ENCODE measurements around the gene NOX3. TPM values are rescaled to one million over a fixed set of nuclear protein-coding genes. Genes with fewer than 3 reads are reported as not detected.

The NOX3 gene
- total and polyA plus RNA-seq, 9 of the 15 experiments (the other 6 are each of a cell fraction or from before 2014, with no cell fraction given), result not detected

DNA sequence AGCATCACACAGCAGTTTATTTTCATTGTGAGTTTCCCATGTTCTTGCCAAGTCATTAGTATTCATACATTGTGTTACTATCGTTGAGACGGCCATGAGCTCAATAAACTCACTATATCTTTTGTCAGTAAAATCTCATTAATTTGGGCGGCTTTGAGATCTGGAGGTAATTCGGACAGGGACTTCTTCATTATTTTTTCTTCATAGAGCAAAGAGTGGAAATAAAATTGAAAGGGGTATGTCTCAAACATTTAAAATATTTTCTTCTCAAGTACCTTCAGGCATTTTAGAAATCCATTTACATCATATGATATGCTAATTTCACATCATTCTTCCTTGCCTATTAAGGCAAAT, 14.6 kb downstream of the NOX3 start:
- H3K36me3 ChIP-seq (ENCODE audit: control insufficient read depth, insufficient read depth, low read length), result no peaks in the 10 kb centered on the region
- no peaks in the 10 kb centered on the region for H4K20me1 ChIP-seq (replicated peaks; ENCODE audit: control insufficient read depth, insufficient read depth, low read length)
- in situ Hi-C loops (cut with MboI), result no loop called here
- FAIRE-seq, result no peak
- WGBS (ENCODE audit: insufficient coverage, low coverage, missing lambda C conversion rate), result 0% methylated on average over 4 of the region's 4 CpGs
- no peaks in the 10 kb centered on the region for H3K9me1 ChIP-seq (ENCODE audit: control insufficient read depth, insufficient read depth, low read length)
- DNase-seq (ENCODE audit: extremely low read depth in 1 of 4, low spot score in 3 of 4), result no peak
- intact Hi-C loops (cut with micrococcal nuclease), result no loop called here
- ChIA-PET POLR2A (no interaction called here), CTCF (ENCODE audit: low intra/inter-chr PET ratio) (no interaction called here)
- H3K27ac ChIP-seq (ENCODE audit: extremely low read depth, low read depth, low read length), result no peak overlapping the region
- H3K9me3 ChIP-seq (replicated peaks; ENCODE audit: control insufficient read depth, insufficient read depth, low read depth, low read length), result no peaks in the 10 kb centered on the region
- no peak overlapping the region for H3K9ac ChIP-seq (ENCODE audit: insufficient read depth in 1 of 2, low read depth in 2 of 2, low read length in 2 of 2)
- no peaks in the 10 kb centered on the region for H3K4me1 ChIP-seq (replicated peaks in 1 of 2; ENCODE audit: control insufficient read depth in 2 of 2, insufficient read depth in 2 of 2, low read length in 2 of 2)
- no peak overlapping the region for H3K4me2 ChIP-seq (ENCODE audit: insufficient read depth, low read length)
- TF ChIP-seq, protein P1, sequence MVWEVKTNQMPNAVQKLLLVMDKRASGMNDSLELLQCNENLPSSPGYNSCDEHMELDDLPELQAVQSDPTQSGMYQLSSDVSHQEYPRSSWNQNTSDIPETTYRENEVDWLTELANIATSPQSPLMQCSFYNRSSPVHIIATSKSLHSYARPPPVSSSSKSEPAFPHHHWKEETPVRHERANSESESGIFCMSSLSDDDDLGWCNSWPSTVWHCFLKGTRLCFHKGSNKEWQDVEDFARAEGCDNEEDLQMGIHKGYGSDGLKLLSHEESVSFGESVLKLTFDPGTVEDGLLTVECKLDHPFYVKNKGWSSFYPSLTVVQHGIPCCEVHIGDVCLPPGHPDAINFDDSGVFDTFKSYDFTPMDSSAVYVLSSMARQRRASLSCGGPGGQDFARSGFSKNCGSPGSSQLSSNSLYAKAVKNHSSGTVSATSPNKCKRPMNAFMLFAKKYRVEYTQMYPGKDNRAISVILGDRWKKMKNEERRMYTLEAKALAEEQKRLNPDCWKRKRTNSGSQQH (CRISPR knock-in tag; IDR thresholded peaks at IDR 0.05), result no peak
- TF ChIP-seq ZNF23 (CRISPR knock-in tag; IDR thresholded peaks at IDR 0.05) (no peak), ZNF24 (IDR thresholded peaks at IDR 0.05) (no peak), FOXK2 (conservative IDR thresholded peaks at IDR 0.05 in 1 of 2, IDR thresholded peaks at IDR 0.05 in 1 of 2; ENCODE audit: low read depth in 2 of 2) (no peak), TSC22D4 (tag; IDR thresholded peaks at IDR 0.05) (no peak), E2F3 (CRISPR knock-in tag; IDR thresholded peaks at IDR 0.05) (no peak), ZNF766 (CRISPR knock-in tag; conservative IDR thresholded peaks at IDR 0.05) (no peak)
- TF ChIP-seq, protein P2, sequence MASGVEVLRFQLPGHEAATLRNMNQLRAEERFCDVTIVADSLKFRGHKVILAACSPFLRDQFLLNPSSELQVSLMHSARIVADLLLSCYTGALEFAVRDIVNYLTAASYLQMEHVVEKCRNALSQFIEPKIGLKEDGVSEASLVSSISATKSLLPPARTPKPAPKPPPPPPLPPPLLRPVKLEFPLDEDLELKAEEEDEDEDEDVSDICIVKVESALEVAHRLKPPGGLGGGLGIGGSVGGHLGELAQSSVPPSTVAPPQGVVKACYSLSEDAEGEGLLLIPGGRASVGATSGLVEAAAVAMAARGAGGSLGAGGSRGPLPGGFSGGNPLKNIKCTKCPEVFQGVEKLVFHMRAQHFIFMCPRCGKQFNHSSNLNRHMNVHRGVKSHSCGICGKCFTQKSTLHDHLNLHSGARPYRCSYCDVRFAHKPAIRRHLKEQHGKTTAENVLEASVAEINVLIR (CRISPR knock-in tag; IDR thresholded peaks at IDR 0.05), result no peak
- TF ChIP-seq, protein P3, sequence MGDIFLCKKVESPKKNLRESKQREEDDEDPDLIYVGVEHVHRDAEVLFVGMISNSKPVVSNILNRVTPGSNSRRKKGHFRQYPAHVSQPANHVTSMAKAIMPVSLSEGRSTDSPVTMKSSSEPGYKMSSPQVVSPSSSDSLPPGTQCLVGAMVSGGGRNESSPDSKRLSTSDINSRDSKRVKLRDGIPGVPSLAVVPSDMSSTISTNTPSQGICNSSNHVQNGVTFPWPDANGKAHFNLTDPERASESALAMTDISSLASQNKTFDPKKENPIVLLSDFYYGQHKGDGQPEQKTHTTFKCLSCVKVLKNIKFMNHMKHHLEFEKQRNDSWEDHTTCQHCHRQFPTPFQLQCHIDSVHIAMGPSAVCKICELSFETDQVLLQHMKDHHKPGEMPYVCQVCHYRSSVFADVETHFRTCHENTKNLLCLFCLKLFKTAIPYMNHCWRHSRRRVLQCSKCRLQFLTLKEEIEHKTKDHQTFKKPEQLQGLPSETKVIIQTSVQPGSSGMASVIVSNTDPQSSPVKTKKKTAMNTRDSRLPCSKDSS (IDR thresholded peaks at IDR 0.05; ENCODE audit: low read depth, partially characterized antibody), result no peak
- TF ChIP-seq, protein P4, sequence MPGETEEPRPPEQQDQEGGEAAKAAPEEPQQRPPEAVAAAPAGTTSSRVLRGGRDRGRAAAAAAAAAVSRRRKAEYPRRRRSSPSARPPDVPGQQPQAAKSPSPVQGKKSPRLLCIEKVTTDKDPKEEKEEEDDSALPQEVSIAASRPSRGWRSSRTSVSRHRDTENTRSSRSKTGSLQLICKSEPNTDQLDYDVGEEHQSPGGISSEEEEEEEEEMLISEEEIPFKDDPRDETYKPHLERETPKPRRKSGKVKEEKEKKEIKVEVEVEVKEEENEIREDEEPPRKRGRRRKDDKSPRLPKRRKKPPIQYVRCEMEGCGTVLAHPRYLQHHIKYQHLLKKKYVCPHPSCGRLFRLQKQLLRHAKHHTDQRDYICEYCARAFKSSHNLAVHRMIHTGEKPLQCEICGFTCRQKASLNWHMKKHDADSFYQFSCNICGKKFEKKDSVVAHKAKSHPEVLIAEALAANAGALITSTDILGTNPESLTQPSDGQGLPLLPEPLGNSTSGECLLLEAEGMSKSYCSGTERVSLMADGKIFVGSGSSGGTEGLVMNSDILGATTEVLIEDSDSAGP (CRISPR knock-in tag; IDR thresholded peaks at IDR 0.05), result no peak
- H2AFZ ChIP-seq (ENCODE audit: low read depth, low read length), result no peak overlapping the region
- no peaks in the 10 kb centered on the region for H3K79me2 ChIP-seq (ENCODE audit: control insufficient read depth, insufficient read depth, low read length)
- H3K27me3 ChIP-seq (ENCODE audit: control insufficient read depth in 2 of 2, insufficient read depth in 2 of 2, low read length in 2 of 2), result peaks cover 3 to 8% of the 10 kb centered on the region in 2 experiments; a peak in 3 of 5 replicates
- BruUV-seq (replicated peaks), result no TSS peak
- no peak for ATAC-seq
- H3K4me3 ChIP-seq, result no peak overlapping the region

Measured in K562 (cell line).